Measurements from ENCODE around the gene SCG3. TPM values are rescaled to one million over a fixed set of nuclear protein-coding genes. Genes with fewer than 3 reads are reported as not detected.
A peak's percentile ranks its signal among the peaks of the same experiment; 100 is the strongest.
"Not testable (repeated sequence)": the region's sequence is repeated elsewhere in the genome, so short reads cannot be mapped to it uniquely, and the experiment has no call there.

The SCG3 gene
- total RNA-seq, result not detected
- long read RNA-seq, result 0 reads

GRCh38 chr15:51681303-51681963 is at the start of gene SCG3:
TSS of gene SCG3 (plus strand) at chr15:51681503. CDS start at chr15:51681756, 253 bp downstream.
- ATAC-seq (peak; percentile 72), DNase-seq (ENCODE audit: missing footprints) (peak; percentile 84)
- intact Hi-C loops (cut with DNase I), result no loop called here

- DNase-seq (ENCODE audit: missing footprints) (no peak), ATAC-seq (no peak)
- intact Hi-C loops (cut with DNase I), result no loop called here
Observed at GRCh38 chr15:51634591-51635198, 46.6 kb upstream of the SCG3 start.

- intact Hi-C loops (cut with DNase I), result no loop called here
- no peak for ATAC-seq
- DNase-seq (ENCODE audit: missing footprints), result no peak
Observed at GRCh38 chr15:51641490-51642130, 39.7 kb upstream of the SCG3 start.

GRCh38 chr15:51642696-51643095 is 38.6 kb upstream of the SCG3 start:
- DNase-seq (ENCODE audit: missing footprints), result no peak
- intact Hi-C loops (cut with DNase I), result no loop called here
- no peak for ATAC-seq

DNA sequence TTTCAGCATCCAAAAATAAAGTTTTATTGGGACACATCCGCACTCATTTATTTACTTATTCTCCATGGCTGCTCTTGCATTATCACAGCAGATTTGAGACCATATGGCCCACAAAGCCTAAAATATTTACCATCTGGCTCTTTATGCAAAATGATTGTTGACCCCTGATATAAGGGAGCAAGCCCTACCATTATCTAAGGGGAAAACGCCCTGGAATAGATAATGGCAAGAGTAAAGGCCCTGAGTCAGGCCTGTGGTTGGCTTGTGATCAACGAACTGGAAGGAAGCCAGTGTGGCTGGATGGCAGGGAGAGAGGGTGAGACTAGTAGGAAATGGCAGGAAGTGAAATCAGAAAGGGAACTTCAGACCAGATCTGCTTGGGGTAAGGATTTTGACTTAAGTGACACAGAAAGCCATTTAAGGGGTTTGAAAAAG is 34.2 kb upstream of the SCG3 start:
- ATAC-seq (peak; percentile 39), DNase-seq (ENCODE audit: missing footprints) (peak; percentile 77)
- intact Hi-C loops (cut with DNase I), result no loop called here

GRCh38 chr15:51648101-51648500 is 33.2 kb upstream of the SCG3 start:
- intact Hi-C loops (cut with DNase I); ATAC-seq; DNase-seq (ENCODE audit: missing footprints): not testable (repeated sequence)

GRCh38 chr15:51648643-51649042 is 32.7 kb upstream of the SCG3 start:
- DNase-seq (ENCODE audit: missing footprints); intact Hi-C loops (cut with DNase I); ATAC-seq: not testable (repeated sequence)

DNA sequence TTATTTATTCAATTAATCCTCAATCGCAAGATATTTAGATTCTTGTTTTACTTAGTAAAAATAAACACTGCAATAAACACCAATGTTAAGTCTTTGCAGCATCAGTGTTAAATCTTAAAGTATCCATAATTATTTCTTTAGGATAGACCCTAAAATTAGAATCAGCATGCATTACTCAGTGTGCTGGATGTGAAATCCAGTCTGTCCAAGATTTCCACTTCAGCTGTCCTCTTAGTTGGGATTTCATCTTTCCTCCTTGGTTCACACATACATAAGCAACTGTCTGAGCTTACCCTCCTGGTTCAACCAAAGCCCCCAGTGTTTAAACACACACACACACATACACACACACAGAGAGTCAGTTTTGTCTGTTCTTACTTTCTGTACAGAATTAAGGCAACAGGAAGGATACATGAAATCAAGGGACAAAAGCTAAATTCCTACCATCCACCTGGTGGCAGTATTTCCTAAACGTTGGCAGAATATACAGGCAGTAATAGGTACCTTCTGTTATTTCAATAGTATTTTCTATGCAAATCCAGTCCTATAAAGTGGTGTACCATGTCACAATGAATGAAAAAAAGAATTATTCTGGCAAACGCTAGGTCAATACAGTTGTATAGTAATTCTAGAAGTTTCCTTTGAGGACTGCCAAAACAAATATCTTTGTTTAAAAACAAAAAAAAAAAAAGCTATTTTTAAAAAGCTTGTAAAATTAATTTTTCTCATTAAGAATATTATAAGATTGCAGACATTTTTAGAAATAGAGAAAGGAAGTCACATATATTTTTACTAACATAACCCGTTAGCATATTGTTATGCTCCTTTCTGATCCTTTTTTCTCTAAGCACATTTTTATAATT is 31.4 kb upstream of the SCG3 start:
- no peak for DNase-seq (ENCODE audit: missing footprints)
- ATAC-seq, result peak; percentile 71
- intact Hi-C loops (cut with DNase I), result loop anchor here (1.0 to 5.0 kb wide), 2 partner anchors 107 to 126 kb away; no protein-coding TSS in a partner anchor

DNA sequence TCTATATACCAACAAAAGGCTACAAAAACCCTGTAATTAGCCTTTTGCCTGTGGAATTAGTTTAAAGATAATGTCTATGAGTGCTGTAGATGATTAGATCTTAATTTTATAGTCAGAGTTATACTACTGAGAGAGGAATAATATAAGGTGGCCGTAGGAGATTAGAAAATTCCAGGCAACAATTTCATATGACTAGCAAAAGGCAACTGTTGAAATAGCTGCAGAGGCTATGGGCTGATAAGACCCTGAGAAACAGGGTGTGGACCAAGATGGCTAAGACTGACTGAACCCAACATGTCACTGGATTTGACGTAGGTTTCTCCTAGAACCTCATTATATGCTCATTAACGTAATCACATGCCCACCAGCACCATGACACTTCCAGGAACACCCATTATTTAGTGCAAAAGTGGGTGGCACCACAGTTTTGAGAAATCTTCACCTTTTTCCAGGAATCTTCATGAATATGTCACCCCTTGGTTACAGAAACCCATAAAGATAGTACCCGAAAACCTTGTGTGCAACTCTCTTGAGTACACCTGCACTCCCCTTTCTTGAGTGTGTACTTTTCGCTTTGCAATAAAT is 29.1 kb upstream of the SCG3 start:
- intact Hi-C loops (cut with DNase I), result loop anchor here (5.0 kb wide), 1 partner anchor 105 kb away; no protein-coding TSS in a partner anchor
- DNase-seq (ENCODE audit: missing footprints) (no peak), ATAC-seq (no peak)

- ATAC-seq; DNase-seq (ENCODE audit: missing footprints); intact Hi-C loops (cut with DNase I): not testable (repeated sequence)
Observed at GRCh38 chr15:51655401-51656057, 25.8 kb upstream of the SCG3 start.

GRCh38 chr15:51658664-51659063 is 22.6 kb upstream of the SCG3 start:
- DNase-seq (ENCODE audit: missing footprints) (no peak), ATAC-seq (no peak)
- intact Hi-C loops (cut with DNase I), result no loop called here

DNA sequence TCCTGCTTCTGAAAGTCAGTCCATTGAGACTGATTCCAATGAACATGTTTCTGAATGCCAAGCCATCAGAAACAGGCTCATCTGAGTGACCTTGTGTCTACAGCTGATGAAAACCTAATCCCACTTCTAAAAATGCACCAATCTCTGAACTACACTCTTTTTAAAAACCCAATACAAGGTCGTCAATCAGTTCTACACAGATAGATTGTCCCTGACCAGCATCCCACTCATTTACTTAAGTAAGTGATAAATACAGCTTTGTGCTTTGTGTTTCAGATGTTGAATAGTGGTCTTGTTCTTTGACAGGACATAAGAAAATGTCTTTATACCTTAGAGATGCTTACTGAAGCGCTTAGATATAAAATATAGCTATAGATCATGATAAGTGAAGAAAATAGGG is 20.2 kb upstream of the SCG3 start:
- DNase-seq (ENCODE audit: missing footprints) (no peak), ATAC-seq (no peak)
- intact Hi-C loops (cut with DNase I), result no loop called here

DNA sequence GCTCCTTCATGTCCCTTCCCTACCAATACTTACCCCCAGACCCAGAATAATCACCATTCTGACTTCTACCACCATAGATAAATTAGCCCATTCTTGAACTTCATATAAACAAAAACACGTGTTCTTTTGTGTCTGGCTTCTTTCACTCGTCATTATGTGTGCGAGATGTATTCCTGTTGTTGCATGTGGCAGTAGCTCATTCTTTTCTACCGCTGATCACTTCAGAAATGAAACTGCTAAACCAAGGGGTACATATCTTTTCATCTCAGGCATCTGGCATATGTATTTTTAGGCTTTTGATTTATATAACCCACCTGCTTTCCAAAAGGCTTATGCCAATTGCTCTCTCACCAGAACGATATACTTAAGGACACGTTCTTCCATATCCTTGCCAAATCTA is 13.8 kb upstream of the SCG3 start:
- intact Hi-C loops (cut with DNase I), result no loop called here
- no peak for ATAC-seq
- no peak for DNase-seq (ENCODE audit: missing footprints)

GRCh38 chr15:51668446-51668845 is 12.9 kb upstream of the SCG3 start:
- intact Hi-C loops (cut with DNase I), result no loop called here
- ATAC-seq, result no peak
- no peak for DNase-seq (ENCODE audit: missing footprints)

DNA sequence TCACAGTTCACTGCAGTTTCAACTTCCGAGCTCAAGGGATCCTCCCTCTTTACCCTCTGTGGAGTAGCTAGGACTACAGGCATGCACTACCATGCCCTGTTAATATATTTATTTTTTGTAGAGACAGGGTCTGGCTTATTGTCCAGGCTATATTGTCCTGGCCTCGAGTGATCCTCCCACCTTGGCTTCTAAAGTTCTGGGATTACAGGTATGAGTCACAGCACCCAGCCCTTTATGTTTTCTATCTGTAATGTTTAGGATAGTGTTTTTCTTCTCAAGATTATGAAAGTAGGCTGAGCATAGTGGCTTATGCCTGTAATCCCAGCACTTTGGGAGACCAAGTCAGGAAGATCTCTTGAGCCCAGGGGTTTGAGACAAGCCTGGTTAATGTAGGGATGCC is 11.9 kb upstream of the SCG3 start:
- DNase-seq (ENCODE audit: missing footprints), result no peak
- ATAC-seq, result no peak
- intact Hi-C loops (cut with DNase I), result no loop called here

DNA sequence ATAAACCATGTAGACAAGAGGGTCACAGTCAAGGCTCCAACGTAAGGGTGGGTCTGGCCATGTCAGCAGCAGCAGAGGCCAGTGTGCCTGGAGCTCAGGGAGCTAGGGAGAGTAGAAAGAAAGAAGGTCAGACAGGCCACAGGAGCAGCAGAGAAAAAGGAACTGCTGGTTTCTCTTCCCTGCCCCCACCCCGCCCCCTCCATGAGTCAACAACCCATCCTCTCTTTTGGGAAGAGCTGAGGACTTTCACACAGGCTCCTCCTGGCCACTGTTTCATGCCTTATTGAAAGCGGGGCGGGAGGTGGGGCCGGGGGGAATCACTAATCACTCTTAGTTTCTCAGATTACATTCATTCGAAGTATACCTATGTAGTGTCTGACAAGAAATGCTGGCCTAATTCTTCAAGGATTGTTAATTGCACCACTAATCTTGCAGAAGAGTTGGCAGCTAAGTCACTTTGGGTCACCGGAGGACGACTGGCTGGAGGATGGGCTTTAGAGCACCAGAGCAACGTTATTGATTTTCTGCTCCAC is 9.1 kb upstream of the SCG3 start:
- intact Hi-C loops (cut with DNase I), result no loop called here
- ATAC-seq, result no peak
- DNase-seq (ENCODE audit: missing footprints), result no peak

DNA sequence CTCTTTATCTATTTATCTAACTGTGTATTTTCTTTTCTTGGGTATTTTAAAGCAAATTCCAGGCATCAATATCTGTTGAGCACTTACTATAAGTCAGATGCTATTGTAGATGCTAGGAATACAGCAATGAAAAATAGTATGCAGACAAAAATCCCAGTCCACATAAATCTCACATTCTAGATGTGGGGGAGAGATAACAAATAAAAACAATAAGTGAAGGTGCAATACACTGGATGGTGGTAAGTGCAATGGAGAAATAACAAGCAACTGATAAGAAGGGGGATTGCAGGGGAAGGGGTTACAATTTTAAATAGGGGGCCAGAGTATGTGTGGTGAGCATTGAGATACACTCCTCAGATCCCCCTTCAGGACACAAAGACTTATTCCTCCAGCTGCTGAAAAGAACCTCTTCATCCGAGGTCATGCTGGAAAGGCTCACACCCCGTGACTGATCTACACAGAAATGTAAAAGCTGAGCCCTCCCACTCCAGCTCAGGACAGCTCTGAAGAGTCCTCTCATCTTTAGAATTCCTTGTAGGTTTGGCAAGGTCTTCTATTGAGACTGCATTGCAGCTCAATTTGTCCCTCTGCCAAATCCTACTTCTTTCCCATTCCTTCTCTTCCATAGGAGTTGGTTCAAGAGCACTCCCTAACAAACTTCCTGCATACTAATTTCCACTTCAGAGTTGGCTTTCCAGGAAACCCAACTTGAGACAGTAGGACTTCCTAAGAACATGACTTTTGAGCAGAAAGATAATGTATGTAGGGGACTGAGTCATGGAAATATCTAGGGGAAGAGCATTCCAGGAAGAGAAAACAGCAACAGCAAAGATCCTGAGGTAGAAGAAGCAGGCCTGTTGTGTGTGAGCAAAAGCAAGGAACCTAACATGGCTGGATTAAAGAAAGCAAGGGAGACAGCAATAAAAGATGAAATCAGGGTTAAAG is 8.1 kb upstream of the SCG3 start:
- intact Hi-C loops (cut with DNase I), result no loop called here
- DNase-seq (ENCODE audit: missing footprints), result no peak
- no peak for ATAC-seq

Data from Right ventricle myocardium inferior (tissue), 1 donor.